A204.1 (cell line): ENCODE results near the gene PKD1.
"Not testable (repeated sequence)": the region's sequence is repeated elsewhere in the genome, so short reads cannot be mapped to it uniquely, and the experiment has no call there.

Experiments used
- FAIRE-seq: peaks from 2 replicates; lab custom pipeline; 2012; peaks lifted over from hg19 to GRCh38; lab: Jason Lieb, UNC

PKD1 gene

DNA sequence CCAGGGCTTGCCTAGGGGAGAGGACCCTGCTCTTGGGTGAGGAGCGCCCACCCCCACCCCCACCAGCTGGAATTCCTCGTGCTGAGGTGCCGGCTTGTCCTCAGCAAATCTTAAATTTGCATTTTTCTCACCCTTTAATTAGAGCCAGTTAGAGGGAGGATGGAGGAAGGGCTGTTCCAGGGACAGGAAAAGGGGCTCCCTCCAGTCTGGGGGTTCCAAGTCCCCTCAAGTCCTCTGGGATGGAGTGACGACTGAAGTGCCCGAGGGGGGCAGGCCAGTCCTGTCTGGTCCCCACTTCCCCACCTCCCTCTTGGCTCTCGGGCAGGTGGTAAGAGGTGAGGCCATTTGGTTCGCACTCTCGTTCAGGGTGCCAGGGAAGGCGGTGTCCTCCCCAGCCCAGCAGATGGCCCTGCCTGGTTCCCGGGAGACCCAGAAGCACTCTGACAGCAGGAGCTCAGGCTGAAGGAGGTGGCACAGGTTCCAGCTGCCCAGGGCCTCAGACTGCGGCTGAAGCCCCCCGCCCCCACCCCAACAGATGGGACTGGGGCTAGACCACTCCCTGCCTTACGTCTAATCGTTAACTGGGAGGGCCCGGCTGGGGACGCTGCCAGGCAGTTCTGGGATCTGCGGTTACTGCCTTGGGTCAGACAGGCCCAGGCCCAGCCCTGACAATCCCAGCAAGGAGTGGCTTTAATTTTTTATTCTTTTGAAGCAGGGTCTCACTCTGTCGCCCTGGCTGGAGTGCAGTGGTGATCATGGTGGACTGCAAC is 14.9 kb upstream of the PKD1 start:
- FAIRE-seq, result no peak

DNA sequence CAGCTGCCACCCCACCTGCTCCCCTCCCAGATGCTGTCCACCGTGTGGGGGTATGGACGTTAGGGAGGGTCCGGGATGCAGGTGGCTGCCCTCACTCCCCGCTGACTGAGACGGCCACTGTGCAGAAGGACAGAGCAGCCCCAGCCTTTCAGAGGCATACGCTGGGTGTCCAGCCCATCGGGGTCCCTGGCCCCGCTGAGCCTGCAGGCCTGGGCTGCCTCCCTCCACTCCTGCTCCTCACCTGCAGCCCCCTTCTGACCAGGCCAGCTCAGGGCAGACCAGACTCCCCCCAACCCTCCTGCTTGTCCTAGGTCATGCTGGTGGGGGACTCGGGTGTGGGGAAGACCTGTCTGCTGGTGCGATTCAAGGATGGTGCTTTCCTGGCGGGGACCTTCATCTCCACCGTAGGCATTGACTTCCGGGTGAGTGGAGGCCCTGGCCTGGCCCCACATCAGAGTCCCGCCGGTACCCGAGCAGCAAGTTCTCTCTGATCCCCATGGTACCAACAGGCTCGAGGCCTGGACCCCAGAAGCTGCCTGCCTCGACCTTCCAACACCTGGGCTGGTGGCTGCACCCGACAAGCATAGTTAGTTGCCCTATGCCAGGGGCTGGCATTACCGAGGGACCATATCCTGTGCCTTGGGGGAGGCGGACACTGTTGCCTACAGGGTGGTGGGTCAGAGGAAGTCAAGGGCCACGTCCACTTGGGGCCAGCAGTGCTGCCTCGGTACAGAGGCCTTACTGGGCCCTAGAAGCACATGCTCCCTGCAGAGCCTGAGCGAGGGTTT is 14.1 kb upstream of the PKD1 start:
- FAIRE-seq, result no peak

DNA sequence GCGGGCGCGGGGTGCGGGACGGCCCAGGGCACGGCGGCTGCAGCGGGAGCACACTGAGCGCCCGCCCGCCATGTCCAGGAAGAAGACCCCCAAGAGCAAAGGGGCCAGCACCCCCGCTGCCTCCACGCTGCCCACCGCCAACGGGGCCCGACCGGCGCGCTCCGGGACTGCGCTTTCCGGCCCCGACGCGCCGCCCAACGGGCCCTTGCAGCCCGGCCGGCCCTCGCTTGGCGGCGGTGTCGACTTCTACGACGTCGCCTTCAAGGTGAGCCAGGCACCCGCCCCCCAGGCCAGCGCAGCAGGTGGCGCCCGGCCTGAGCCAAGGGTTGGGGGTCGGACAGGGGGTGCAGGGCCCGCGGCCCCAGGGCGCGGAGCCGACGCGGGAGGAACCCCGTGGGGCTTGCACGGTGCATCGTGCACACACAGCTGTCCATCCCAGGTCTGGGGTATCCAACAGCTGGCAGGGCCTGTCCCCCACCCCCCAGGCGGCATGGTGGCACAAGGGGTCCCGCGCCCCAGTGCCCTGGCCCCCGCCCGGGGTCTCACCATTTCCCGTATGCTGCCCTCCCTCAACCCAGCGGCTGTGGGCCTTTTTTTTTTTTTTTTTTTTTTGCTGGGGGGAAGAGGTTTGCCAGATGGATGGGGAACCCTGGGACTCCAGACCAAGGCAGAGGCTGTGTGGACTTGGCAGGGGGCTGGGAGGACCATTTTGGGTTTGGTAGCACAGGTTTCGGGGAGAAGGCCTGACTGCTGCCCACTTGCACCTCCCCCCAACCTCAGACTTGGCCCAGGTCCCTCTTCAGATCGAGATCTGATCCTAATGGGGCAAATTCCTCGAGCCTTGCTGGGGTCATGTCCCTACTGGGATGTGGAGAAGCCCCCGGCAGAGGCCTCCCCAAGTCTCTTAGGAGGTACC is 13.3 kb upstream of the PKD1 start:
- no peak for FAIRE-seq

DNA sequence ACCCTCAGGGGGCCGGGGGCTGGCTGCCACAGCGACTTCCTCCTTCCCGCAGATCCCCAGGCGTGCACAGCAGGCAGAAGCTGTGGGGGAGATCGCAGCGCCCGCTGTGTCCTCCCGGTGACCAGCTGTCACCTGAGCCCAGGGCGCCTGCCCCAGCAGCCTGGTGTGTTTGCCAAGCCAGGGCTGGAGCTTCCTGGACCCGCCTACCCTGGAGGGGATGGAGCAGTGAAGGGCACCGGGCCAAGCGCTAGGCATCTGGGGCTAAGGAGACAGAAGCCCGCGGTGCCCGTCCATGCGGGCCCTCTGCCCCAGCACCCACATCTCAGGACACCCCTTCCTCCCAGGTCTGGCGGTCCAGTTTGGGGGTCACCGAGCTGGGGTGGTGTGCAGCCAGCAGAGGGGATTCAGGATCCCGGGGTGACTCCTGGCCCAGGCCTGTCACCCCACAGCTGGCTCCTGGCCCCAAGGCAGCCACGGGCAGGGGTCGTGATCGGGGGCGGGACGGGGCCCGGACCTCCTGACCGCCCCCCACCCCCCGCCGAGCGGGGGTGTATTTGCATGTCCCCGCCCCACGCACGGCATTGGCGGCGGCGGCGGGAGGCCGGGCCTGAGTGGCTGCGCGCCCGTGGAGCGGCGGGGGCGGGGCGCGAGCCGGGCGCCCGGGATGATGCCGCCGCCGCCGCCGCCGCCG is 12.4 kb upstream of the PKD1 start, which contains the start of gene RAB26:
RAB26 (plus strand) TSS at position 645 of the 691 bp plus-strand sequence. CDS start 159 bp downstream, outside the sequence.
- no peak for FAIRE-seq

DNA sequence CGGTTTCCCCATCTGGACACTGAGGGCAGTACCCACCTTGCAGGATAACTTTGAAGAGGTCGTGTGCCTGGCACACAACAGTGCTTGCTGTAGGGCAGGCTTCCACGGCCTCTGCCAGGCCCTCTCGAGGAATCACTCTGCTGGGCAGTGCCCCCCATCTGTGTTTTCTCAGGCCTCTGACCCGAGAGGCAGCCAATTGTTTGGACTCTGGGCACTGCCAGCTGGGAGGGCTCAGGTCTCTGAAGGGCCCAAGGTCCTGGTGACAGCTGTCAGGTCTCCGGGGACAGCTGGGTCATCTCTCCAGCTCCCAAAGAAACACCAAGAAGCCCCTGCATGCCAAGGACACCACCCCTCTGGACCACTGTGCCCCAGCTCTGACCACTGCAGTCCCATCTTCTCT is 11.7 kb upstream of the PKD1 start:
- no peak for FAIRE-seq

DNA sequence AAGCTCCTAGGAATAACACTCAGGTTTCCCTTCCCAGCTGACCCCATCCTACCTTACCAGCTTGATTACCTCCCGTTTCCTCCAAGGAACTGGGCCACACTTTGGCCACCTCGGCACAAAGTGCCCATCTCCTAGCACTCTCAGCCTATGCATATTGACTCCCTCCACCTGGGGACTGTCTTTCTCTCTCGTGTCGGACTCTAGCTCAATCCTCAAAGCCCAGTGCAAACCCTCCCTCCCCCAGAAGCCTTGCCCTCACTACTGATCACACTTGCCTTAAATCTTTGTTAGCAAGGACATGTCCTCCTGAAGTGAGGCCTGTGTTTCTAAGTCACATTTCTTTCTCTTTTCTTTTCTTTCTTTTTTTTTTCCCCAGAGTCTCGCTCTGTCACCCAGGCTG is 10.1 kb upstream of the PKD1 start:
- FAIRE-seq, result no peak

DNA sequence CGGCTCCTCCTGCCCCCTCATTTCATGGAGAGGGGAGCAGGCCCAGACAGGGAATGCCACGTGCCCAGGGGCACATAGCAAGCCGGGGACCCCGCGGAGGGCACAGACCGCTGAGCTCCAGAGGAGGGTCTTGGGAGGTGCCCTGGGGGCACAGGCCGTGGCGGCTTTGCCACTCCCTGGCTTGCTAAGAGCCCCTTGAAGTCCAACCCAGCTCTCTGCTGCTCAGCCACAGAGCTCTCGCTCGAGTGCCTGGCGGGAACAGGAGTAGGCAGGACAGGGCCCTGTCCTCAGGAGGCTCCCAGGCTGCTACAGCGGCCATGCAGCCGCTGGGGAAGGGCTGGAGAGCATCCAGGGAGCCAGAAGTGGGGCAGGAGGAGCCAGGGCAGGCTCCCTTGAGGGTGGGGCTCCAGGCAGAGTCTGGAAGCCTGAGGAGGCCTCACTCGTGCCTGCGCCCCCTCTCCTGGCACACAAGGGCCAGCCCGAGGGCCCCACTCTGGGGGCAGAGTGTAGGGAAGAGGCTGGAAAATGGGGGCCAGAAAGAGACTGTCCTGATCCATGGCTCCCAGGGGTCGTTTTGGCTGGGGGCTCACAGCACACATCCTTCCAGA is 8.3 kb upstream of the PKD1 start:
- no peak for FAIRE-seq

DNA sequence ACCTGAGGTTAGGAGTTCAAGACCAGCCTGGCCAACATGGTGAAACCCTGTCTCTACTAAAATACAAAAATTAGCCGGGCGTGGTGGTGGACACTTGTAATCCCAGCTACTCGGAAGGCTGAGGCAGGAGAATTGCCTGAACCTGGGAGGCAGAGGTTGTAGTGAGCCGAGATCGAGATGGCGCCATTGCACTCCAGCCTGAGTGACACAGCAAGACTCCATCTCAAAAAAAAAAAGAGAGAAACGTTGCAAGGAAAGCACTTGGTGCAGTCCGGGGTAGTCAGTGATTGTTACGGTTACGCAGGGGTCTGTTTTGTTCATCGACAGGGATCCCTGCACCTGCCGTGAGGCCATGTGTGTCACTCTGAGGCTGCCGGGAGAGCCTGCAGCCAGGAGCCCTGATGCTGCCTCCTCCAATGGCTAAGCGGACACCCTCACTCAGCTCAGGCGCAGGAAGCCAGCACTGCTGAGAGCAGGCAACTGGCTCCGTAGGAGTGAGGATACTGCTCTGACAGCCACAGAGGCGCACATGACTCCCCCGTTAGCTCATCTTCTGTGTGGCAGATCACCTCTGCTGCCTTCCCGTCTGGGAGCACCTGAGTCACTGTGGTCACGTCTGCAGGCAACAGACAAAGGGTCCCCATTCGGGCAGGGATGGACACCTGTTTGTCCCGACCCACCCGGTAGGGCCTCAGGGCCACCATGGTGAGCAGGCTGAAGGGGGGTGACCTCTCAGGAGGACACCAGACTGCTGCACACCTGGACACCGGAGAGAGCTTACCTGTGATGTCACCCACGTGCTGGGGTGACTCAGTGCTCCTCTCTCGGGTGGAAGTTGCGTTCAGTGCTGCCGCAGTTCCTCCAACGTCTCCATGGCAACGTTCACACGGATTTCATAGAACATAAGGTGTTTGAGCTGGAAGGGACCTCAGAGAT is 7.5 kb upstream of the PKD1 start:
- FAIRE-seq, result no peak

DNA sequence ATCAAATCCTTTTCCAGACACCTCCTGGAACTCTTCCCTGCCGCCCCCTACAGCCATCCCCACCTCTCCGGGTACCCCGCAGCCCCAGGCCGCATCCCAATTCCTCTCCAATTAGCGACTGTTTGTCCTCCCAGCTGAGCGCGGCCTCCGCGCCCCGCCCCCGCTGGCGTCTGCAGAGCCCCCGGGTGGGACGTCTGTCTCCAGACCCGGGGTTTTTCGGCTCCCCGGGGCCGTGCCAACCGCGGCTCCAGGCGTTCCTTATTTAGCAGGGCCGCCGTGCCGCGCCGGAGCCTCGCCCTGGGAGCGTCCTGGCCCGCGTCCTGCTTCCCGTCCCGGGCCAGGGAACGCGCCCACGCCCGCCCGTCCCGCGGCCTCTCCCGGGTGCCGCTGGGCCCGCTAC is 627 bp downstream of the PKD1 start:
- not testable (repeated sequence) for FAIRE-seq

DNA sequence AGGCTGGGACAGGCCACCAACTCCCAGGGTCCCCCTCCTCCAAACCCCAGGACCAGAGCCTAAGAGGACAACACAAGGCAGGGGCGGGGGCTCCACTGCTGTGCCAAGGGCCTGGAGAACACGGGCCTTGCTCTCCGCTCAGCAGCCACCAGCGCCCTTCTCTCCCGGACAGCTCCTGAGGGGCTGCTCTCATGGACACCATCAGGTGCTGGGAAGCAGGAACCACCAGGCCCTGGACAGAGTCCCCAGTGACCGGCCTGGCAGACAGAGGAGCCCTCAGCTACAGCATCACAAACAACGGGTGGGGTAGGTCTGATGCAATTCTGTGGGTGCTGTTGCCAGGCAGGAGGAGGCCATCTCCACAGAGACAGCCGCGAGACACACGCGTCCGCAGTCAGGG is 1.9 kb downstream of the PKD1 start:
- not testable (repeated sequence) for FAIRE-seq

DNA sequence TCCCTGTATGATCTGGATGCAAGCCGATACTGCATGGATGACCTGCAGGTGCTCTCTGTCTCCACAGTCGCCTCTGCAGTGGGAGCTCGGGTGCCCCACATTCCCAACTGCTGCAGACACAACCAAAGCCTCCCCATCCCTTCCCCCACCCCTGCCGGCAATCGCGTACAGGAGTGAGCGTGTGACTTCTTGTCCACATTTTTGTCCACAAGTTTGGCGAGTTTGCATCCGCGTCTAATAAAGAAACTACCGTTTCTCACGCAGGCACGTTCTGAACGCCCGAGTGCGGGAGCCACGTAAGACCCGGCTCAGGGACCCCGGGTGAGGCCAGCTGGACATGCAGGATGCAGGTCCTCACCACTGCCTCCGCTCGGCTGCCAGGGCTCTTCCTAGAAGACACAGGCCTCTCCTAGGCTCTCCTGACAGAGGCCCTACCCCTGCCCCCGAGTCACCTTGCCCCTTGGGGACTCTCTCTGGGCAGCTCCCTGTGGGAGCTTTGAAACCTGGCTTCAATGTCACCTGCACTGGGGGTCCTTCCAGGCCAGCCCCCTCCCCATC is 5.7 kb downstream of the PKD1 start:
- FAIRE-seq, result not testable (repeated sequence)

DNA sequence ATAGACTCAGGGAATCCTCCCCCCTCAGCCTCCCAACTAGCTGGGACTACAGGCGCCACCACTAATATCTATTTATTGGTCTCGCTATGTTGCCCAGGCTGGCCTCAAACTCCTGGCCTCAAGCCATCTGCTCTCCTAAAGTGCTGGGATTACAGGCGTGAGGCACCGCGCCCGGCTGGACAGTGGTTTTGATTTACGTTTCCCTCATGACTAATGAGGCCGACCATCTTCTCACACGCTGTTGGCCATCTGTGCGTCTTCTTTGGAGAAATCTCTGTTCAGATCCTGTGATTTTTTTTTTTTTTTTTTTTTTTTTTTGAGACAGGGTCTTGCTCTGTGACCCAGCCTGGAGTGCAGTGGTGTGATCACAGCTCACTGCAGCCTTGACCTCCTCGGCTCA is 6.4 kb downstream of the PKD1 start:
- not testable (repeated sequence) for FAIRE-seq

DNA sequence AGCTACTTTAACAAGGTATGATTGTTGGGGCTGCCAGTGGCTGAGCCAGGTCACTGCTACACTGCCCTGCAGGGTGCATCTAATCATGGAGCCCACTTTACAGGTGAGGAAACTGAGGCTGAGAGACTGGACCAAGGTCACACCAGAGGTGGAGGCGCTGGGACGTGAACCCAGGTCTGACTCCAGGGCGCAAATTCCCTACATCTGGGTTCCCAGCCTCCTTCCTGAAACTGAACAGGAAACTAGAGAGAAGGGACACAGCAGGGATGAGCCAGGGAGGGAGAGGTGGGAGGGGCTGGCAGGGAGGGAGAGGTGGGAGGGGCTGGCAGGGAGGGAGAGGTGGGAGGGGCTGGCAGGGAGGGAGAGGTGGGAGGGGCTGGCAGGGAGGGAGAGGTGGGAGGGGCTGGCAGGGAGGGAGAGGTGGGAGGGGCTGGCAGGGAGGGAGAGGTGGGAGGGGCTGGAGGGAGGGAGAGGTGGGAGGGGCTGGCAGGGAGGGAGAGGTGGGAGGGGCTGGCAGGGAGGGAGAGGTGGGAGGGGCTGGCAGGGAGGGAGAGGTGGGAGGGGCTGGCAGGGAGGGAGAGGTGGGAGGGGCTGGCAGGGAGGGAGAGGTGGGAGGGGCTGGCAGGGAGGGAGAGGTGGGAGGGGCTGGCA is 7.9 kb downstream of the PKD1 start:
- not testable (repeated sequence) for FAIRE-seq

DNA sequence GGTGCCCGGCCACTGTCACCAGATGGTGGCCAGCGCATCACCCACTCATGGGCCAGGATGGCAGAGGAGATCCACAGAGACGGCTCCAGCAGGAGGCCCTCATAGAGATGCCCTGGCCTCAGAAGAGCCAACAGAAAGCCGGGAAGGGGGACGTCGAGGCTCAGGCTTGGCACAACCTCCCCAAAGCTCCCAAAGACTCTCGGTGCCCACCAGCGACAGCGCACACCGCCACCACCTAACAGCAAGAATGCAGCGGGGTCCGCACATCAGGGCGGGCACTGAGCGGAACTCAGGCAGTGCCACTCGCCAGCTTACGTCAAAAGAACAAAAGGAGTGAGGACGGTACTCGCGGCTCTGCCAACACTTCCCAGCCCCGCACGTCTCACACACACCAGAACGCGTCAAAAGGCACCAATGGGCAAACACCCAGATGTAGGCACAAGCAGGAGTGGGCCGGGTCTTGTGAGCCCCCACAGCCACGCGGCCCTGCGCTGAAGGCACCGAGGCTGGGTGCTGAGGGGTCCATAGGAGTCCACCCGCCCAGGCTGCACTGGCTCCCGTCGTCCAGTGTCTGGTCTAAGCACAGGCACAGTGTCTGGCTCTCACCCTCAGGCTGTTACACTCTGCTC is 8.7 kb downstream of the PKD1 start:
- FAIRE-seq, result not testable (repeated sequence)

DNA sequence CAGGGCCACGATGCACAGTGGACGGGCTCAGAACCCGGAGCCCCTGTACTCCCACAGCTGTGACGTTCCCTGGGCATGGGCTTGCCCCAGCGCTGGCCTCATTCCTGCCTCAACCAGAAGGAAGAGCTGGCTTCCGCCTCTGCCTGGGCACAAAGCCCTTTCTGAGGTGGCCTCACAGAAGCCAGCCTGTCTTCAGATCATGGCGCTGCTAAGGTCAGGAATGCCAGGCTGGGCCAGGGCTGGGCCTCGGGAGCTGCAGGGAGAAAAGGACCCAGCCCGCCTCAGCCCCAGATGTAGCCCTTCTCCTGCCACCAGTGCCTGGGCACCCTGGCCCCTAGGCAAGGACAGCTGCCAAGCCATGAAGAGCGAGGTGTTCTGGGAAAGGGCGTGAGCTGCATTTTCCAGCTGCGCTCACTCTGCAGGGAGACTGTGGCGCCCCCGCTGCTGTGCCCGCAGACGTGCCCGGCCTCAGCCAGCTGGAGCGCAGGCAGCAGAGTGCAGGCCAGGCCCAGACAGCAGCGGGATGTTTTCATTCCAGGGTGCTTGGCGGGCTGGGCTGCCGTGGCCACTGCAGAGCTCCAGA is 9.4 kb downstream of the PKD1 start:
- FAIRE-seq, result not testable (repeated sequence)

DNA sequence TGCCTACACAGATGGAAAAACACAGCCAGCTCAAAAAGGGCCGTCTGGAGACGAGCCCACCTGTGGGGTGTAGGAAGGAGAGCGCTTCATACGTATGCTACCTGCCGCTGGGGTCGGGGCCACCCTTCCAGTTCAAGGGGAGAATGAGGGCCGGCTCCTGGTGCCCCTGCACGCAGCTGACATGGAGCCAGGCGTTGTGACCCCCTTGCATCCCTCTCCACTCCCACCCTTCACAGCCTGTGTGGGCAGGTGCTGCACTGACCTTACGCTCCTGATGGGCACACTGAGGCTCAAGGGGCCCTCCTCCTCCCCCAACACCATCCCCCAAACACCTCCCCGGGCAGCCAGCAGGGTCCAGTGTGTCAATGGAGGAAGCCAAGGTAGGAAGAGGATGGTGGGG is 10.1 kb downstream of the PKD1 start:
- FAIRE-seq, result not testable (repeated sequence)

DNA sequence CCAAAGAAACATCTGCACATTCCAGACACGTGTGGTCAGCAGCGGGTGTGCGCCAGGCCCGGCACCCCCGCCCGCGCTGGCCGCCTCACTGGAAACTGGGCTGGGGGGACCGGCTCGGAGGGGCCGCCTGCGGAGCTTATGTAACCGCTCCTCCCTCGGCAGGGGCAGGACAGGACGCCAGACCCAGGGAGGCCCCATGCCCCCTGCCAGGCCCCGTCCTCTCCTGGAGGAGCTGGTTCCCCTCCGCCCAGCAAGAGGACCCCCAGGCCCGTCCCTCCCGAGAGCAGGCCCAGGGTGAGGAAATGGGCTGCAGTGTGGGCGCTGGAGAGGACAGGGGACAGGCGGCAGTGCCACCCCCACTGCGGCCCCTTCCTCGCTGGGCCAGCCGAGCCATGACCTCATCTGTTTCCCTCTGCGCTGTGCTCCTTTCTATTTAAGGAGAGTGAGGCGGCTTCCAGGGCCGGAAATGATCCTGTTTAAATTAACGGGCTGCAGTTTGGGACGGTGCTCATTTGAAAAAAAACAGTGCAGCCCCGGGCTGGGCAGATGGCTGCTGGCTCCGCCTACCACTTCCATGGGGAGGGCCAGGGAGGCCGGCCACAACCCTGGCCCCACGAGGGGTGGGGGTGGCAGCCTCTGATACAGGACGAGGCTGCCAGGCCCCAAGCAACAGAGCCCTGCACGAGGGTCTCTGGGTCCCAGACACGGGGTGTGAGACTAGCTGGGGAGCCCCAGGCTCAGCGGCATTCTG is 10.8 kb downstream of the PKD1 start:
- peak; percentile 68 for FAIRE-seq

DNA sequence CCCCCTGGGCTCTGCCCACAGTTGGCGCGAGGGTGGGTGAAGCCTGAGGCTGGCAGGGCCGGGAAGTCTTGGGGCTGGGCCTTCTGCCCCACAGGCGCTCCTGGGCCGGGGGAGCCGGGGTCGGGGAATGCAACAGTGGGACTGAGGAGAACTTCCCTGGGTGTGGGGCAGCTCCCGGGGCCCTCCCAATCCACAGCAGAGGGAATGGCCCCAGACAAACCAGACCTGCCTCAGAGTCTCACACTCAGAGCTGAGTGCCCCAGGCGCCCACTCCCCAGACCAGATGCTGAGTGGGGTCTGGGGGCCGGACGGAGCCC is 11.4 kb downstream of the PKD1 start:
- not testable (repeated sequence) for FAIRE-seq
